ENCODE results near the gene CTU1.
A peak's percentile ranks its signal among the peaks of the same experiment; 100 is the strongest.

The CTU1 gene

DNA sequence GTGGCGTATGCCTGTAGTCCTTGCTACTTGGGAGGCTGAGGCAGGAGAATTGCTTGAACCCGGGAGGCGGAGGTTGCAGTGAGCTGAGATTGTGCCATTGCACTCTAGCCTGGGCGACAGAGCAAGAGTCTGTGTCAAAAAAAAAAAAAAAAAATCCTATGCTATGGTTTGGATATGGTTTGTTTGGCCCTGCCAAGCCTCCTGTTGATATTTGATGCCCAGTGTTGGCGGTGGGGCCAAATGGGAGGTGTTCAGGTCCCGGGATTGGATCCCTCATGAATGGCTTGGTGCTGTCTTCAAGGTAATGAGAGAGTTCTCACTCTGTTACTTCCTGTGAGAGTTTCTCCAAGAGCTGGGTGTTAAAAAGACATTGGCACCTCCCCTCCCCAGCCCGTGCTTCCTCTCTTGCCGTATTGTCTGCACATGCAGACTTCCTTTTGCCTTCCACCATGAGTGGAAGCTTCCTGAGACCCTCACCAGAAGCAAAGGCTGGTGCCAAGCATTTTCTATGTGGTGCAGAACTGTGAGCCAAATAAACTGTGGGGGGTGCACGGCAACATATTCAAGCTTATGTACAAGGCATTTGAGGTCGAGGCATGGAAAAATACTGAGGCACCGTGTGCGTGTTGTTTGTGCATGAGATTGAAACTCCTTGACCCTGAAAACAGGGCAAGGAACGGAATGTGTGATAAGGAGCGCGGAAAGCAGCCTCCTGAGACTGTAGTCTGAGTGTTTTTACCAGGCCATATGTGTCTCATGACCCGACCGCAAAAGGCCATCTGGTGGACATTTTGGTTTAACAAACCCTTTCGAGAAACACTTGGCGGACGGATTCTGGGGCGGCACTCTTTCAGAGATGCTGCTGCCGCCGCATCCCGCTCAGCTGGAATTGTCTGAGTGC is 23.8 kb upstream of the CTU1 start:
- no peak for DNase-seq (ENCODE audit: low spot score)

DNA sequence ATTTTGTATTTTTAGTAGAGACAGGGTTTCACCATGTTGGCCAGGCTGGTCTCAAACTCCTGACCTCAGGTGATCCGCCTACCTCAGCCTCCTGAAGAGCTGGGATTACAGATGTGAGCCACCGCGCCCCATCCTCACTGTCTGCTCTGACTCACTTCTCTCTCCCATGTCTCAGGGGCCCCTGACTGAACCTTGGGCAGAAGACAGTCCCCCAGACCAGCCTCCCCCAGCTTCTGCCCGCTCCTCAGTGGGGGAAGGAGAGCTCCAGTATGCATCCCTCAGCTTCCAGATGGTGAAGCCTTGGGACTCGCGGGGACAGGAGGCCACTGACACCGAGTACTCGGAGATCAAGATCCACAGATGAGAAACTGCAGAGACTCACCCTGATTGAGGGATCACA is 21.5 kb upstream of the CTU1 start:
- no peak for DNase-seq (ENCODE audit: low spot score)

DNA sequence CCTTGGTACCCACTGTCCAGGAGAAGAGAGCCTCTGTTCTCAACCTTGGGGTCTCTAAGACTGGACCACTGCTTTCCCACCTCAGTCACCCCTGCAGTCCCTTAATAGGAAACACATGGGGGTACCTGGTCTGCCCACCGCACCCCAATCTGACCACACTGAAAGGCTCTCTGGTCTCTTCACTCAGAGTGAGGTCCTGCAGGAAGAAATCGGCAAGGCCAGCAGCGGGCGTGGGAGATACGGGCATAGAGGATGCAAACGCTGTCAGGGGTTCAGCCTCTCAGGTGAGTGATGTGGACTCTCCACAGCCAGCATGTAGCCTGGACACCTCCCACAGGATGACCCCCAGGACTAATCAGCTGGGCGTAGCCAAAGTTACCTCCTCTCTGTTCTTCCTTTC is 20.0 kb upstream of the CTU1 start:
- no peak for DNase-seq (ENCODE audit: low spot score)

DNA sequence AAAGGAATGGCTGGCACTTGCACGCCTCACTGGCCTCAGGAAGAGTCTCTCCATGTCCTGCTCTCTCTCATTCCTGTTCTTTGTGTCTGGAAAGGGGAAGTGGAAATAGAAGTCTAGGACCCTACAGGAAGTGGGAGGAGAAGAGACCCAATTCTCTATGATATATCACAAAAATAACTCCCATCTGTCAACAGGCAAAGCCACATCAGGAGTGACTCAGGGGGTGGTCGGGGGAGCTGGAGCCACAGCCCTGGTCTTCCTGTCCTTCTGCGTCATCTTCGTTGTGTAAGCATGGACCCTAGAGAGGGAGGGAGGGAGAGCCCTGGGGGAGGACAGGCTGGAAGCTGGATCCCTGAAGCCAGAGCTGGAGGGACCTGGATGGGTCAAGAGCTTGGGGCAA is 19.5 kb upstream of the CTU1 start:
- no peak for DNase-seq (ENCODE audit: low spot score)

DNA sequence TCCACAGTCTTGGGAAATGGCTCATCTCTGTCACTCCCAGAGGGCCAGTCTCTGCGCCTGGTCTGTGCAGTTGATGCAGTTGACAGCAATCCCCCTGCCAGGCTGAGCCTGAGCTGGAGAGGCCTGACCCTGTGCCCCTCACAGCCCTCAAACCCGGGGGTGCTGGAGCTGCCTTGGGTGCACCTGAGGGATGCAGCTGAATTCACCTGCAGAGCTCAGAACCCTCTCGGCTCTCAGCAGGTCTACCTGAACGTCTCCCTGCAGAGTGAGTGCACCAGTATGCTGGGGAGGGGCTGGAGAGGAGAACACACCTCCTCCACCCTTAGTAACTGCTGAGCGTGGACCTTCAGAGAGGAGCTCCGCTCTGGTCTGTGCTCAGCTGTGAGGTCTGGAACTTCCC is 18.8 kb upstream of the CTU1 start:
- no peak for DNase-seq (ENCODE audit: low spot score)

DNA sequence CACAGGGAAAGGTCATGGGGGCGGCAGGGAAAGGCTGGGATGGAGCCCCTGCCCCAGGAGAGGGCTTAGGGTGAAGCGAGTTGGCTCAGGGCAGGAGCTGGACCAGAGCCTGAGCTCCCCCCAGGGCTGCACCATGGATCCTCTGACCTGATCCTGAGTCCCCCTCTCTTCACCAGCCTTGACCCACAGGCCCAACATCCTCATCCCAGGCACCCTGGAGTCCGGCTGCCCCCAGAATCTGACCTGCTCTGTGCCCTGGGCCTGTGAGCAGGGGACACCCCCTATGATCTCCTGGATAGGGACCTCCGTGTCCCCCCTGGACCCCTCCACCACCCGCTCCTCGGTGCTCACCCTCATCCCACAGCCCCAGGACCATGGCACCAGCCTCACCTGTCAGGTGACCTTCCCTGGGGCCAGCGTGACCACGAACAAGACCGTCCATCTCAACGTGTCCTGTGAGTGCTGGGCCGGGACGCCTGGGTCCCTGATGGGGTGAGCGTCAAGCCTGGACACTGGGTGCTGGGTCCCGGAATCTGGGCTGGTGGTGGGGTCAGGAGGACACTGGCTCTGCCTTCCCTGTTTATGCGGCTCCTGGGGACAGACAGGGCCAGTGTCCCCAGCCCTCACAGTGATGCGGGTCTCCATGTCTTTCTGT is 17.3 kb upstream of the CTU1 start:
- no peak for DNase-seq (ENCODE audit: low spot score)

DNA sequence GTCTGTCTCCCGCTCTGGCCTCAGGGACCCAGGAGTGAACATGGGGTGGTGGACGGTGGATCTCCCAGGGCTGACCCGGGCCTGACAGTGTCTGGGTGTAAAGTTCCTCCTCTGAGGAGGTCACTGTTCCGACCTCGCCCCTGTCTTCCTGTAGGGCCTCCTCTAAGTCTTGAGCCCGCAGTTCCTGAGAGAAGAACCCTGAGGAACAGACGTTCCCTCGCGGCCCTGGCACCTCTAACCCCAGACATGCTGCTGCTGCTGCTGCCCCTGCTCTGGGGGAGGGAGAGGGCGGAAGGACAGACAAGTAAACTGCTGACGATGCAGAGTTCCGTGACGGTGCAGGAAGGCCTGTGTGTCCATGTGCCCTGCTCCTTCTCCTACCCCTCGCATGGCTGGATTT is 16.5 kb upstream of the CTU1 start, which contains the start of gene SIGLEC9:
TSS of gene SIGLEC9 (plus strand) at position 178 of the 400 bp plus-strand sequence. CDS start at position 247, 69 bp downstream.
- no peak for DNase-seq (ENCODE audit: low spot score)

DNA sequence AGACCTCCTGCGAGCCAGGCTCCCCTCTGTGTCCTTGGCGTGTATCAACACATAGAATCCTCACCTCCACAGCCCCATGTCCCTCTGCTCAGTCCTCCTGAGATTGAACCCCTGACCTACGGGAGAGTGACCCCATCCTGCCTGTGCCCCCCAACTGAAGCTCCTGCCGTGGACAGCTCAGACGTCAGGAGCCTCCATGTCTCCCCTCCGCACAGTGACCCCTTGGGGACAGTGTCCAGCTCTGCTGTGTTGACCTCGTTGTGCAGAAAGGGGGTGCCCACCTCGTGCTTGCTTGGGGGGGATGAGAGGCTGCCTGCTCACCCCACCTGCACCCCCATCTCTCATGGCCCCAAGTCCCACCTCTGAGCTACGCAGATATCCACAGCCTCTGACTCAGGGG is 16.0 kb upstream of the CTU1 start:
- DNase-seq (ENCODE audit: low spot score), result no peak

DNA sequence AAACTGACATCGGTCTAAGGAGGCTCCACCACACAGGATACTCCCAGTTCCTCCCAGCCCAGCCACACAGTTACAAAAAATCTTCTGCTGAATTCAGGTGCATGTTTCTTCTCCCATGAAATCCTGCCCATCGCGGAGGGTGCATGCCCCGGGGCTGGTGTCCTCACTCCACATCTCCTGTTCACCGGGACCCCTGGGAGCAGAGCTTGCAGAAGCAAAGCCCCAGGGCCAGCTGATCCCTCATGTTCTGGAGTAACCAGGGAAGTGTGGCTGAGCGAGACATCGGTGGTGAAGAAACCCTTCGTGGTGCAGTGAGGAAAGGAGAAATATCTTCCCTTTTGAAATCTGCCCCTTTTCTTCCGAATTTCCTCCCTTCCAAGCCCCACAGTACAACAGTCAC is 15.6 kb upstream of the CTU1 start:
- DNase-seq (ENCODE audit: low spot score), result no peak

DNA sequence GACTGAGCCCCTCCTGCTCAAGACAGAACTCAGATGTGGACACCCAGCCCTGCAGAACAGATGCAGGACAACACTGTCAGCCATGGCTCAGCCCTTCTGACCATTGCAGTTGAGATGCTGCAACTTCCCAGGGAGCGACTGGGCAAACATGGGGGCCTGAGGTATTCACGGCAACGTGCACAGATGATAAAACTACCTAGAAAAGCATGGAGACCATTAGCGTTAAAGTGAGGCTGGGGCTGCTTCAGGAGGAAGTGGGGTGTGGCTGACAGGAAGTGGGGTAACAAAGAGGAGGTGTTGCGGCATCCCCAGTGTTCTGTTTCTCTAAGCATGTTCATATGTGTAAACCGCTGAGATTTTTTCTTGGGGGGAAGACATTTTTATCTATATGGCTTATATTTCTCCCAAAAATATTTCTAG is 15.2 kb upstream of the CTU1 start:
- DNase-seq (ENCODE audit: low spot score), result no peak

DNA sequence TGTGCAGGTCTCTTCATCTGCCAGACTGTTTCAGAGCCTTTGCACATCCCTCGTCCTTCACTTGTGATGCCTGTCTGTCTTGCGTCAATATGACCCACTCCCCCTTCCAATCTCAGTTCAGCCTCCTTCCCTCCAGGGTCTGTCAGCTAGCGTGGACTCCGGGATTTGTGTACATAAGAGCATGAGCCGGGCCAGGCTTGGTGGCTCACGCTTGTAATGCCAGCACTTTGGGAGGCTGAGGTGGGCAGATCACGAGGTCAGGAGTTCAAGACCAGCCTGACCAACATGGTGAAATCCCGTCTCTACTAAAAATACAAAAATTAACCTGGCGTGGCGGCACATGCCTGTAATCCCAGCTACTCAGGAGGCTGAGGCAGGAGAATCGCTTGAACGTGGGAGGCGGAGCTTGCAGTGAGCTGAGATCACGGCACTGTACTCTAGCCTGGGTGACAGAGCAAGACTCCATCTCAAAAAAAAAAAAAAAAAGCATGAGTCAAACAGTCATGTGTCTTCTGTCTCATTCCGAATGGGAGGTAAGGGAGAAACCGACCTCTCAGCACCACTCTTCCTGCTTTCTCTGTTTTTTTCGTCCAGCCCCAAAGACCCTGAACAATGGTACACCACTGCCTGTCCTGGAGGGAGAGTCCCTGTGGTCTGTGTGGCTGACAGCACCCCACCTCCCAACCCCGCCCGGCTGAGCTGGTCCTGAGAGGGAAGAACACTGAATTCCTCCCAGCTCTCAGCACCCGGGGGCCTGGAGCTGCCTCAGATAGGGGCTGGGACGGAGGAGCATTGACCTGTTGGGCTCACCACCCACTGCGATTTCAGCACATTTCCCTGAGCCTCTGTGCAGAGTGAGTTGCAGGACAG is 14.1 kb upstream of the CTU1 start:
- peak; percentile 47 for DNase-seq (ENCODE audit: low spot score)

DNA sequence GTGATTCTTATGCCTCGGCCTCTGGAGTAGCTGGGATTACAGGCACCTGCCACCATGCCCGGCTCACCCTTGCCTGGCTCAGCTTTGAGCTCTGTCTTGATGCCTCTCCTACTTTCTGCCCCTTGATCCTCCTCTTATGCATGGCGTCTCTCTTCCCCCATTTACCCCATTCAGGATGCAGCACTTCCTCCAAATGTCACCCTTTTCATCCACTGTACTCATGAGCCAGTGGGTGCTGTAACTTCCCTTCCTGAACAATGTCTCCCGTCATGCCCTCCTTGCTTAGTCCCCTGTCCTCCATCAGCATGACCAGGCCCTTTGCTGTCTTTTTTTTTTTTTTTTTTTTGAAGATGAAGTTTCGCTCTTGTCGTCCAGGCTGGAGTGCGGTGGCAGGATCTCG is 13.0 kb upstream of the CTU1 start:
- no peak for DNase-seq (ENCODE audit: low spot score)

DNA sequence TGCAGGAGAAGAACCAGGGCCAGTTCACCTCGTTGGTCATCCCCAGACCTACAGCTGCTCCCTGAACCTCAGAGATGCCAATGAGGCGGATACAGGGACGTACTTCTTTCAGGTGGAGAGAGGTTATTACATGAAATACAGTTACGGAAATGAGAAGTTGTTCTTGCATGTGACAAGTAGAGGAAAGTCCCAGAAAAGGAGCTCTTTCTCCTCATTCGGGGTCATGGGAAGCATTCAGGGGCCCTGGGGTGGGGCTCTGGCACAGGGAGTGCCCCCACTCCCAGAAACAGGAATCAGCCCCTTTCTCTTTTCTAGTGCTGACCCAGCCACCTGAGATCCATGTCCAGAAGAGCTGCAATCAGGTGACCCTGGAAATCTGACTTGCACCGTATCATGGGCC is 12.0 kb upstream of the CTU1 start:
- DNase-seq (ENCODE audit: low spot score), result no peak

DNA sequence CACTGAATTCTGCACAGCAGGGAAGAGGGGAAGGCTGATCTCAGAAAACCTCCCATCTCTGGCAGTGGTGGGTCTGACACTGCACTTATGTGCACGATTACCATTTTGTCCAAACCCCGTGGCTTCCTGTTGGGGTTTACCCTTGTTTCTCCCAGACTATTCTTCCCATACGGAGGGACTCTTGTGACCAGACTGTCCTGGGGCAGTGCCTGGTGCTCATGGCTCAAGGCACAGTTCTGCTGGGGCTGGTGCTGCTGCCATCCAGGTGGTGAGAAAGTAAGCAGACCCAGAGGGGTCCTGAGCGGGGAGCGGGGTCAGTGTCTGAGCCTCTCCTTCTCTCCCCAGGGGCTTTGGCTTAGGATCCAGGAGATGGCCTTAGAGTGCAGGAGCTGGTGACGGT is 11.4 kb upstream of the CTU1 start:
- DNase-seq (ENCODE audit: low spot score), result no peak

DNA sequence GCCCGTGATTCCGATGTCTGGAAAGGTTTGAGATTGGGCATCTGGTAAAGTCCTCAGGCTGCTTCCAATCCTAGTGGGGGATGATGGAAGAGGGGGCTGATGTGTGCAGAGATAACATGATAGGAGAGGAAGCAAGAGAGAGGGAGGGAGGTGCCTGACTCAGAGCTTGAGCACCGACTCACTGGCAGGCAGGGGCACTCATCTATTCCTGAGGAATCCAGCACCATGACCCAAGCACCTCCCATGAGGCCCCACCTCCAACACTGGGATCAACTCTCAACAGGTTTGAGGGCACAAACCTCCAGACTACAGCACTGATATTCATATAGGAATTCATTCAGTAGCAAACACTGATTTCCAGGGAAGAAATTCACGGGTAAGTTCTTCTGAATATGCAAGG is 10.9 kb upstream of the CTU1 start:
- no peak for DNase-seq (ENCODE audit: low spot score)

DNA sequence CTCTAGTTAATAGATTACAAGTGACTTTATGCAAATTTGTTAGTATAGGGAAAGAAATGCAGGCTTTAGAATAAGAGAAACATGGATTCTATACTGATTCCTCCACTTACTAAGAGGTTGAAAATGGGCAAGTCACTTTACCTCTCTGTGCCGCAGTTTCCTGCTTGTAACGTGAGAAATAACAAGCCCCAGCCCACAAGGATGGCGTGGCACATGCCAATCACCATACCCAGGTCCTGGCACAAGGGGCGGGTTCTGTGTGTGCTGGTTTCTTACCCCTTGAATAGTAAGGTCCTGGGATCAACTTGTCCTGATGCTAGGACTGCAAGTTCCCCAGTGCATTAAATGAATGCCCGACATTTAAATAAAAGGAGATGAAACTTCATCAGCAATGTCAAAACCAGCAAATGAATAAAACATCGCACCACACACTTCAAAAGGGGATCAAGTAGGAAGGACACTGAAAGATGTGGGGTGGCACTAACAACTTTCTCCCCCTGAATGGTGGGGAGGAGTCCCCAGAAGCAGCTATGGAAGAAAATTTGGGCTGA is 8.6 kb upstream of the CTU1 start:
- DNase-seq (ENCODE audit: low spot score), result no peak

DNA sequence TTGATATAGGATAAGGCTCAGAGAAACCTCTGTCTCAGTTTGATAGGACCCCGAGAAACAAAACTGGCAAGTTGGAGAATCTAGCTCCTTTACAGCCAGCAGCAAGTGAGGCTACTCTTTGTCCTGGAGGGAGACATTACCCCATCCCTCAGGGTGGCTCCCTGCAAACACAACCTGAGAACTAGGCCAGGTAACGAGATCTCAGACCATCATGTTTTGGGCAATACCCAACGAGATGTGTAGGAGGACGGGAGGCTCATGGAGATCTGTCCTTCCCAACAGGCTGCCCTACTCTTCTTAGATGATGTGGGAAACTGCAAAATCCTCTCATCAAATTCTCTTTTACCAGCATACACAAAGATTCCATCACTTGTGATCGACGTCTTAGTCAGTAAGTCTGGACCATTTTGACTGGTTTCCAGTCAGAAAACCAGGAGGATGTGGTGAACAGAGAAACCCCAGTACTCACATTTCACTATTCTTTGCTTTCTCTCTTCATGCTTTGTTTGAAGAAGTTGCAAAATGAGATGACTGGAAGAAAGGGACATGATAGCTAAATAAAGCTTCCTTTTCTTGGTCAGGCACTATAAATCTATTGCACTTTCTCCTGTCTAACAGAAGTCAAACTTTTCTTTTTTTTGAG is 6.0 kb upstream of the CTU1 start:
- DNase-seq (ENCODE audit: low spot score), result no peak

DNA sequence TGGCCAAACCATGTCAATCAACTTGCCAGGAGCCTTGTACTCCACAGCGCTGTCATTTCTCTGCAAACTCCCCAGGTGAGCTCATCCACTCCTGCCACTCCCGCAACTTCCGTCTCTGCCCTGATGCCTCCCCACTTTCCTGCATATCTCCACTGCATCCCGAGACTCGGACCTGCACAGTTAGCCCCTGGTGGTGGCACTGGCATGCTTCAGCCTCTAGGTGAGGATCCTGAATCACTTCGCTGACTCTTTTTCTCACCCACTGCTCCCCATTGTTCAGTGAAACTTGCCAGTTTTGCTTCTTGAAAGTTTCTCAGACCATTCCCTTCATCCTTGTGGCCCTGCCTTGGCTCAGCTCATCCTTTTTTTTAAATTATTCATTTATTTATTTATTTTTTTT is 3.4 kb upstream of the CTU1 start:
- peak; percentile 36 for DNase-seq (ENCODE audit: low spot score)

DNA sequence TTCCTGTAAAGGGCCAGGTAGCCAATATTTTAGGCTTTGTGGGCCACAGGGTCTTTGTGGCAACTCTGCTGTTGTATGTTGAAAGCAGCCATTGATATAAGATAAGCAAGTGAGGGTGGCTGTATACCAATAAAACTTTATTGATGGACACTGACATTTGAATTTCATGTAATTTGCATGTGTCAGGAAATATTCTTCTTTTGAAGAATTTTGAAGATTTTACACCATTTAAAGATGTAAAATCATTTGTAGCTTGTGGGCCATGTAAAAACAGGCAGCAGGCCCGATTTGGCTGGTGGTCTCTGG is 2.4 kb upstream of the CTU1 start:
- no peak for DNase-seq (ENCODE audit: low spot score)

DNA sequence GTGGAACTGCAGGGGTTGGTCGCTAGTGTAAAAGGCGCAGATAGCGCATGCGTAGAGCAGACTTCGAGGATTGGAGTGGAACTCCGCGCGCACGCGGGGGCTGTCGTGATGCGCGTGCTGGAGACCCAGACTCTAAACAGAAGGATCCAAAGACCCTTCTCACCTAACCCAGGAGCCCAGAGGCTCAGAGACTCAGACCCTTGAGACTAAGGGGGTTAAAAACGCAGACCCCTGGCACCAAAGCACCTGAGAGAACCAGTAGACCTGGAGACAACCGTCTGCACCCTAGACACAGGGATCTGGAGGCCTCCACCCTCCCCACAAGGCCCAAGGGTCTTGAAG is 567 bp upstream of the CTU1 start:
- DNase-seq (ENCODE audit: low spot score), result no peak

DNA sequence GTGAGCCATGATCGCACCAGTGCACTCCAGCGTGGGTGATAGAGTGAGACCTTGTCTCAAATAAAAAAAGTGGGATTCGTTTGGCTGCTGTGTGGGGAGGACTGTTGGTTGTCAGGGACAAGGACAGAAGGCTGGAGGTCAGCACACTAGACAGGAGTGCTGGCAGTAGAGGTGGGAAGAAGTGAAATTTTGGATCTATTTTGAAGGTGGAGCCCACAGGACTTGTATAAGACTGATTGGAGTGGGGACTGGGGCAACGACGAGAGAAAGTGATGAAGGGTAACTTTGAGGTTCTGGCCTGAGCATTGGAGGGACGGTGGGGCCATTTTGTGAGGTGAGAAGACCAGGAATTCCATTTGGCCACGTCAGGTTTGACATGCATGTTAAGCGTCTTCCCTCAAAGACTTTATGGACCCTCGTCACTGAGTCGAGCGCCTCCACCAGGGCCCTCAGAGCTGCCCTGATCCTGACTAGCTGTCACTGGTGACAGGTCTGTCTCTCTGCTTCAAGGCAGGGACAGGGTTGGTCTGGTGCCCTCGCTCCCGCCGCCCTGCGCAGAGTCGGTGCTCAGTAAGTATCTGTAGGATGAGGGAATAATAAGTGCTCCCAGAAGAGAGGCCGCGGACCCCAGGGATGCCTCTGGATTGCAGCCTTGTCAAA is 673 bp downstream of the CTU1 start:
- peak; percentile 84 for DNase-seq (ENCODE audit: low spot score)

DNA sequence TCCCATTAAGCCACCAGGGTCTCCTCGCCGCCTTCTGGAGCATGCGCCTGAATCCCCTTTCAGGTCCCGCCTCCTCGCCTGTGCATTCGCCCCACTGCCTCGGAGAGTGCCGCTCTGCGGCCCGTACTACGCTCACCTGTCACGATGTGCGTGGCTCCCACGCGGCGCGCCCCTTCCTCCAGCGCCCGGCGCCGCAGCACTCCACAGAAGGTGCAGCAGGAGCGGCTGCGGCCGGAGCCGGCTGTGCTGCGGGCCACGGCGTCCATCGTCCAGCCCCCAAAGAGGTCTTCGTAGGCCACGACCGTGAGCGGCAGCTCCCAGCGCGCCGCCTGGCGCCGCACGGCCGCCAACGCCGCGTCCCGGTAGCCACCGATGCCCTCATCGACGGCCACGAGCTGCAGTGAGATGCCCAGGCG is 4.3 kb downstream of the CTU1 start:
- DNase-seq (ENCODE audit: low spot score), result no peak

Data from RKO (cell line).